Left lobe of liver (tissue), 2 donors: Measurements from ENCODE around the gene ZNFX1. TPM values are rescaled to one million over a fixed set of nuclear protein-coding genes. Genes with fewer than 3 reads are reported as not detected.

Experiments
- ATAC-seq: fragments of 200-7000 bp; cut with Tn5 transposase; one replicate; pipeline ENCODE4 v1.9.1; 2020; ENCODE audit warnings: mild to moderate bottlenecking, moderate library complexity
- DNase-seq: peaks from one replicate; pipeline ENCODE4 v3.0.0-alpha.2; 2020; ENCODE audit warnings: low spot score
- total RNA-seq: library from RNA; stranded (reverse); gene quantifications from one replicate; pipeline ENCODE4 v1.2.1, GENCODE V29; 2021
- donor health status: DM: no; HTN: no; CAD: no; lungs with moderate emphysema.
- donor health status: DM: no; HTN: yes; CAD: no.

ZNFX1 gene
- total RNA-seq, 1 donor from 2014 or later, result 10.0 TPM

DNA sequence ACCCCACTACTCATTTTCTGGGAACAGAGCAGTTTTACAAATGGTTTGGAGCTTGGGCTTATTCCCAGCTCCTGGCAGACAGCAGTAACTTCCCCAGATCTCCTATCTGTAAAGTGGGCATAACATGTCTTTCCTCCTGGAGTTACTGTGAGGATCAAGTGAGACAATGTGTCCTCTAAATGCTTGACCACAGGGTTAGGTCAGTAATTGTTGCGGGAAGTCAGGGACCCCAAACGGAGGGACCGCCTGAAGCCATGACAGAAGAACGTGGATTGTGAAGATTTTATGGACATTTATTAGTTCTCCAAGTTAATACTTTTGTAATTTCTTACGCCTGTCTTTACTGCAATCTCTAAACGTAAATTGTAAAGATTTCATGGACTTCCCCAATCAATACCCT is 15.3 kb upstream of the ZNFX1 start:
- DNase-seq, result no peak
- ATAC-seq, result no peak

DNA sequence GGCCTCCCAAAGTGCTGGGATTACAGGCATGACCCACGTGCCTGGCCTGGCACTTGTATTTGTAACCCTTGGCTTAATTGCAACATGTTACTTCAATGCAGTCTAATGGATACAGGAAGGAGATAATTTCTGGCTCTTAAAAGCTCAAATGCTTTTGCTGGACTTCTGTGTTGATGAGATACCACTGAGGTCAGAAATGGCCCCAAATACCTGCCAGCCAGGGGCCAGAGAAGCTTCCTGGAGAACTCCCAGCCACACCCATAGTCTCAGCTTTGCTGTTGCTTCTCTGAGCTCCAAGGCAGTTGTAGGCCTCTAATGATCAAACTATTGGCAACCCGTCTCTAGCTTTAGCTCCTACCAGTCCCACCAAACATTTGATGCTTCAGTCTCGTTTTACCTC is 14.2 kb upstream of the ZNFX1 start:
- no peak for ATAC-seq
- no peak for DNase-seq

DNA sequence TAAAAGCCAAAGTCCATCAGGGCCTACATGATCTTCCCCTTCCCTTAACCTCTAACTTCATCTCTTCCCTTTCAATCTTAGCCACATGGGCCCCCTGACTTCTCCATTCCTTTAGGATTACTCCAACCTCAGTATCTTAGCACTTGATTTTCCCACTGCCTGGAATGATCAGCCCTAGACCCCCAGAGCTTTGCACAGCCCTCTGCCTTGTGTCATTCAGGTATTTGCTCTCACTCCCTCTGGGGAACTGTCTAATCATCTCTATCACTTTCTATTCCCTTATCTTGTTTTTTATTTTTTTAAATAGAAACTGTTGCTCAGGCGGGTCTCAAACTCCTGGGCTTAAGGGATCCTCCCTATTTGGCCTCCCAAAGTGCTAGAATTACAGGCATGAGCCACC is 13.3 kb upstream of the ZNFX1 start:
- ATAC-seq (no peak), DNase-seq (no peak)

DNA sequence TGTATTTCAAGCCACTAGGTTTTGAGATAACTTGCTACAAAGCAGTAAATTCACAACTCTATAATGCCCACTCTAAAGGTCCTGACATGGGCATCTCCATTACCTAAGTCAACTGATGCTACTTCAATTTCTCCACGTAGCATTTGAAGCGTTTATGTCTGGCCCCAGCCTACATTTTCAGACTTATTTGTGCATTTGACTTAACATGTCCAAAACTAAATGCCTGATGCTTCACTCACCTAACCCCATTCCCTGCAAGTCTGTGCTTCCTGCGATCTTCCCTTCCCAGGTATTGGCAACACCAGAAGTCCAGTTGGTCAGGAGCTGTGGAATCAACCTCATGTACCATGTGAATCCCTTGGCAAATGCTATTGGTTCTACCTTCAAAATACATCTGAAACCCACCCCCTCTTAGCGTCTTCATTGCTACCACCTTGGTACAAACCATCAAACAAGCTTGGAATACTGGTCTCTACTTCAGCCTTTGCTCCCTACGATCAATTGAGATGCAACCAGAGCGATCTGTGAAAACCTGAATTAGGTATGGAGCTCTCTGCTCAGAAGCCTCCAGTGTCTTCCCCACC is 12.8 kb upstream of the ZNFX1 start:
- DNase-seq (no peak), ATAC-seq (no peak)

DNA sequence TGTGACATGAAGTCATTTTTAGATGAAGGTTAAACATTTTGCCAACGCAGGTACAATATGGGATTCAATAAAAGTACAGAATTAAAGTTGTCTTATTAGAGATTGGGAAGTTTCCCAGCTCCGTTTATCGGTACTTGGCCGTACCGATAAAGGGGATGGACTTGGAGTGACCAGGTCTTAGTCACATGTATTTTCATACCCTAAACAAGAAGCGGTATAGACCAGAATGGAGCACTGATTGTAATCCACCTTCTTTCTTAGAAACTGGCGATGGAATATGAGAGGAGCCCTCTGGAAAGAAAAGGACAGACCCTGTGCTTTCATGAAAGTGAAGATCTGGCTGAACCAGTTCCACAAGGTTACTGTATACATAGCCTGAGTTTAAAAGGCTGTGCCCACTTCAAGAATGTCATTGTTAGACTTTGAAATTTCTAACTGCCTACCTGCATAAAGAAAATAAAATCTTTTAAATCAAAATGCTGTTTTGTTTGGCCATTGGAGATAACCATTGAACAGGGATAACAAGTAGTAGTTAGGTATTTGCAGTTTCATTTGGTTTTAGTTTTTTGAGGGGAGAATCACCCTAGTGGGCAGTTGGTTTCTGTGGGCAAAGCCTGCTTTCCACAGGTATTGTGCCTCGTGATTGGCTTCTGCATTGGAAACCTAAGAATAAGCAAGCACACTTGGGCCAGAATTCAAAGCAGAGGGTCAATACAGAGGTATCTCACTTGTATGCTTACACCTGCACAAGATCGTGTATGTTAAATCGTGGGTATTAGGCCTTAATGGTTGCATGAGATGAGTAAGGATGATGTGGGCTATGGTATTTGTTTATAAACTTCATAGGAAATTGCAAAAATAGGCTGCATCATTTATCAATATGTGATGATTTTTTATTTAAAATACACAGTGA is 11.2 kb upstream of the ZNFX1 start:
- ATAC-seq (no peak), DNase-seq (no peak)

DNA sequence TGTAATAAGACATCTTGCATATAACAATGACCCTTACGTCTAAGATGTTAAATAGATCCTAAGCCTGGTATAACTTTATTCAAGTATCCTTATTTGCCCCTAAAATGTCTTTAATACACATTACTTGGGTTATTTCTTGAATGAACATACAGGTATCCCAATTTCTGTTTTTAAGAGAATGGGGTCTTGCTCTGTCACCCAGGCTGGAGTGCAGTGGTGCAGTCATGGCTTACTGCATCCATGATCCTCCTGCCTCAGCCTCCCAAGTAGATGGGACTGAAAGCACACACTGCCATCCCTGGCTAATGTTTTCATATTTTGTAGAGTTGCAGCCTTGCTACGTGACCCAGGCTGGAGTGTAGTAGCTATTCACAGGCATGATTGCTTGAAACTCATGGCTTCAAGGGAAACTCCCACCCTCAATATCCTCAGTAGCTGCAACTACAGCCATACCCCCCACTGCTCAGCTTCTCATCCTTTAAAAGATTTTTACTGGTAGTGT is 10.4 kb upstream of the ZNFX1 start:
- ATAC-seq, result no peak
- DNase-seq, result no peak

DNA sequence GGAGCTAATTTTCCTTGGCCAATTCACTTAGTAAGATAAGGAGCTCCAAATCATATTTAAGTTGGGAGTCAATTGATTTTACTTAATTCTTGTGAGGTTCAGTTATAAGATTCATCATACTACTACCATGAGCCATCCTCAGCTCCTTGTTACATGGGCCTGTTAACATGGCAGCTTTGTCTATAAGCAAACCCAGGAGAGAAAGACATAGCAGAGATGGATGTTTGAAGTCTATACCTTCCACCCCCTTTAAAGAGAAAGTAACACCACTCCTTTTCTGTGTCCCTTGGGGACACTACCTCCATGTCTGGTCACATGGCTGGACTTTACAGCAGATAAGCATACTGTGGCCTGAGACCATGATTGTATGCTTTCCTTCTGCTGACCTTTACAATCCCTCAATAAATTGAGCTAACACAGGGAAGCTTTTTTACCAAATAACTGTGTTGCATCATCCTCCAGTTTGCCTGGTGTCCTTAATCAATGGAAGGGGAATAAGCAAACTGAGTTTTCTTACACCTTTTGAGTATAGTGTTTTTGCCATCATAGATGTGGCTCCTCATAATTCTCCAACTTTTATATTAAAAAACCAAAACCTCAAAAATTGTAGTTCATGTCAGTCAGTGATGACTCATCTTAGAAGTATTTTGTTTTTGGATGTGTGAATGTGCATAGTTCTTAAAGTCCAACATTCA is 9.8 kb upstream of the ZNFX1 start:
- DNase-seq (no peak), ATAC-seq (no peak)

DNA sequence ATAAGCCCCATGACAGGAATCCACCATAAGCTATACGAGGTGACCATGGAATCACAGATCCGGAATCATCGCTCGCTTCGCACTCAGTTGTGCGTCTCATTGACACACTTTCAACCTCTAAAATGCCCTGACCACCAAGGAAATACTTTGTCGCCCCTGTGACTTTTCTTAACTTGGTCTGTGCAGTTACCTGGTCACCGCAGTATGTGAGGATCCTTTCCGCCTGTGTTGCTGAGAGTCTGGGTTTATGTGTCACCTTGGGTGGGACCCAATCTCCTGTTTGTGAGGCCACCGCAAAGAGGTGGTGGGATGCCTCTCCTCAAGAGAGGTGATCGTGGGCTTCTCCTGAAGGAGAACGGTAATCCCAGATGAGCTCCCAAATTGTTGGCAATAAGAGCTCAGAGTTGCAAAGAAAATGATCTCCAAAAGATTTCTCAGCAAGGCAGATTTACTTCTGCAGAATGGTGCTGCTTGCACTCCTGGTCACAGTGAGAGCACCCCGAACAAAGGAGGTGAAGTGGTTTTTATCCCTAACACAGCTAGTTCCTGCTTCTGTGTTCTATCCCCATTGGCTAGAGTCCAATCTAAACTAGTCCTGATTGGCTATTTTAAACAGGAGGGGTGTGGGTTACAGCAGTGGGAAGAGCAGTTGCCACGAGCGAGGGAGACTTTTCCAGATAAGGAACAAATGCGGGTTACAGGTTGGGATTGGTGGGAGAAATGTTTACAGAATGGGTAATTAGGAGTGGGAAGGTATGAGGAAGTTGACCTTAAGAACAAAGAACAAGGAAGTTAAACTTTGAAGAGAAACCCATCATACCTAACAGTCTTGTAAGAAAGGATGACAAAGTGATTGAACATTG is 9.1 kb upstream of the ZNFX1 start:
- no peak for DNase-seq
- no peak for ATAC-seq

DNA sequence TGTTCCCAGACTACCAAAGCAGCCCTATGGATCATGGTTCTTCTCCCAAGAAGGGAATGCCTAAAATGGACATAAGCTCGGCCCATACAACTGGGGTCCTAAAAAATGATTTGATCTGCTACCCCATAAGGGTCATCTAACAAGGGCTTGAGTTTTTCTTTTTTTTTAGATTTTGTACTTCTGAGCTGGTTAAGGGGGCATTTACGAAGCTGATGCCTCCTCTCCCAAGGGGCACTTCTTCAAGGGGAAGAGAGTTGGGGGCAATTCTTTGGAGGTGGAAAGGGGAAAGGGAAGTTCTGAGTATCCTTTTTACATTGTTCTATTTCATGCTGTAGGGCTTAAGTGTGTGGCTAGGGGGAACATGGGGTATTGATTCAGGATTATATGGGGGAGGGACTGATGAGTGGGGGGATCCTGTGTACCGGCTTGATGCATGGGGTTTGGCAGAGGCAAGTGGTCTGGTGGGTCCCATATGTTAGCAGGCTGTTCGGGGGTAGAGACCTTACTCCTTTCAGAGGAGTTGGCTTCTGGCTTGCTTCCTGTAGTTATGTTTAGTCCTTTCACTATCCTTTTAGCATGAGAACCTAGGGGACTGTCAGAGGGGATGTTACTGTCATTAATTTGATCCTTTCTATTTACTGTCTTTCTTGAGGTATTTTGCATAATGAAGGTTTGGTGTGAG is 8.1 kb upstream of the ZNFX1 start:
- no peak for ATAC-seq
- DNase-seq, result no peak

DNA sequence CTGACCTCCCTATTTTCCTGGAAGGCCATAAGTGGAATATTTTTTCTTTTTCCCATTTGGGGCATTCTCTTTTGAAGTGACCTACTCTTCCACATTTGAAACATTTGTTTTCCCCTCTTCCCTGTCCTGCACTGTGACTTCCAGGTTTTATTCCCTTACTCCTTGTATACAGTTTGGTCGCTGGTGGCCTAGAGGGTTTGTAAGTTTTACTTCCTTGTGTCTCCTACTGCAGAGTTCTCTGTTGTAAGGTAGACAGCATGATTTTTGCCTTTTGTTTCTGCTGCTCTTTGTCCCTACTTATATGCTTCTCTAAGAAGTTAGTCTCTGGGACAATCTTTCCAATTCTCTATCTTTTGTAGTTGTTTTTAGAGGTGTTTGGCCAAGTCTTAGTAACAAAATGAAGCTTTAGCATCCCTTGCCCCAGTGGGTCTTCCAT is 7.4 kb upstream of the ZNFX1 start:
- no peak for ATAC-seq
- DNase-seq, result no peak

DNA sequence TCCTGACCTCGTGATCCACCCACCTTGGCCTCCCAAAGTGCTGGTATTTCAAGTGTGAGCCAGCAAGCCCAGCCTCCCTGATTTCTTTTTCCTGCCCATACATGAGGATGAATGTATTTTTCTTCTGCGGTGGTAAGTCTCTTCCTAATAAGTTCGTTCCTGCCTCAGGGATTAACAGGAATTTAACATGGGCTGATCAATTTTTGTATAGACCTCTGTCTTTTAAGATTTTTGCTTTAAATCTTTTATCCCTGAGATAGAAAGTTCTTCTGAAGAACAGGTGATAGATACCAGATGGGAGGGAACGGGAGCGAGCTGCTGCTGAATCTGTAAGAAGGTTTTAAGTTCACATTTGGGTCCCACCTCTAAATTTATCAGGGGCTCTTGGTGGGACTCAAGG is 7.0 kb upstream of the ZNFX1 start:
- DNase-seq (no peak), ATAC-seq (no peak)

DNA sequence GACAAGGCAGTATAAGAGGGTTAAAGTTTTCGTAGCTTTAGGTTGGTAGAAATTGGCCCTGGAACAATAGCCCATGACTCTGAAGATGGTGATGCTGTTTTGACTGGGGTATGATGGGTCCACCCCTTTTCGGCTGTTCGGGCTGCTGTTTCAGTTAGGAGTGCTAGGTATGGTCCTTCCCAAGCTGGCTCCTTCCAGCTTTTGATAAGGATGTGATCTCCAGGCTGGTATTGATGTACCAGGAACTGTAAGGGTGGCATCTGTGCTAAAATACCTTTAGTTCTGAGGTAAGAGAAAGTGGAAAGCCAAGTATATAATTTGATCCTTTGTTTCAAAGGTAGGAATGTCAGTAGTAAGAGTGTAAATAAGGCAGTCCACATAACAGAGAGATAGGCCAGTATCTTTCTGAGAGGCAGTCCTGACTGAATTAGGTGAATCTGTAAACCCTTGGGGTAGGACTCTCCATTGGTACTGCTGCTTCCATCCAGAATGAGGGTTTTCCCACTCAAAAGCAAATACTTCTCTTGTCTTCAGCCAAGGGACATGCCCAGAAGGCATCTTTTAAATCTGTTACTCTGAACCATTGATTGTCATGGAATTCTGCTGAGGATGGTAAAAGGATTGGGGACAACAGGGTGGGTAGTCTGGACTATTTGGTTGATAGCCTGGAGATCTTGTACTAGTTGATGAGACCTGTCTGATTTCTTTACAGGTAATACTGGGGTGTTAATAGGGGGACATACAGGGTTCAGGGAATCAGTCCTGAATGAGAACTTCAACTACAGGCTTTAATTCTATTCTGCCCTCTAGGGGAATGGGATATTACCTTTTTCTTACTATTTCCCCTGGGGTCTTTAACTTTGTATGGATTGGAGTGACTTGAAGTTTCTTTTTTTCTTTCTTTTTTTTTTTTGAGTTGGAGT is 6.1 kb upstream of the ZNFX1 start:
- no peak for DNase-seq
- no peak for ATAC-seq

DNA sequence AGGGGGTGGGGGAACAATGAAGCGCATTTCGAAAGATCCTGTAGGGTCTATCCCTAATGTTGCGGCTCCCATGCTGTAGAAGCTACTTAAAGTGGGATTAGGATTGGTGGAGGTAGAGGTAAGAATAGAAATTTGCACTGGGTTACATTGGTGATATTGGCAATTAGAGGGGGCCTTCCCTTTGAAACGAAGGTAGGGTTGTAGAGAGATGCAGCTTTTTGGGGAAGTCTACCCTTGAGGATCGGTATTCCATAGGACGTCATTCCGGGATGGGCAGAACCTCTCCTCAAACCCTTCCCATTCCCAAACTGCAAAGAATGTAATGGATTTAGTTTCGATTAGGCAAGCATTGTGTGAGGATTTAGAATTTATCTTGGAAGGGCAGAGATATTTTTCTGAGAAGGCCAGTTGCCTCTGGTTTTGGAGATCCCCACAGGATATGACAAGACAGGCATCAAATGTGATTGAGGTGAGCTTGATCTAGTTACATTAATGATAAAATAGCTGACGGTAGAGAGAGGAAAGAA is 5.4 kb upstream of the ZNFX1 start:
- ATAC-seq (no peak), DNase-seq (no peak)

DNA sequence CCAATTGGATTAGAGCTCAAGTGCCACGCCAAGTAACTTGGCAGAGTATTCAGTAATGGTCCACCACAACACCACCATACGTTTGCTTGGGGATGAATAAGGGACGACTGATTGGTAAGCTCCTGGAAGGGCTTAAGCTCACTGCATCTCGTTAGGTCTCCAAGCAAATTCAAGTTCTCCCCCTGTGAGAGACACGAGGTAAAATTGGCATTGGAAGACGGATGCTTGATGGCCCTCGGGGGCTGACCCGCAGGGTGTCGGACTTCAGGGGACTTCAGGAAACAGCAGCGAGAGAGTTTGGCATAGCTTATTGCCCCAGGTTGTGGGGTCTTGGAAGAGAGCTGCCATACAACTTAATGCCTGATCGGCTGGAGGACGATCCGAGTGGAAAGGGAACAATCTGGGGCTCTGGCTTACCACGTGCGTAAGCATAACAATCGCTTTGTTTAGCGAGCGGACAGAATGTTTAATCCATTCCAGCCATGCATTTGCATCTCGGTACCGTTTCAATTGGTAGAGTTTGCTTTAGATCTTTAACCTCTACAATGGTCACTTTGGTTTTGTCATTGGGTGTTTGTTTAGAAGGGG is 4.8 kb upstream of the ZNFX1 start:
- DNase-seq (no peak), ATAC-seq (no peak)

DNA sequence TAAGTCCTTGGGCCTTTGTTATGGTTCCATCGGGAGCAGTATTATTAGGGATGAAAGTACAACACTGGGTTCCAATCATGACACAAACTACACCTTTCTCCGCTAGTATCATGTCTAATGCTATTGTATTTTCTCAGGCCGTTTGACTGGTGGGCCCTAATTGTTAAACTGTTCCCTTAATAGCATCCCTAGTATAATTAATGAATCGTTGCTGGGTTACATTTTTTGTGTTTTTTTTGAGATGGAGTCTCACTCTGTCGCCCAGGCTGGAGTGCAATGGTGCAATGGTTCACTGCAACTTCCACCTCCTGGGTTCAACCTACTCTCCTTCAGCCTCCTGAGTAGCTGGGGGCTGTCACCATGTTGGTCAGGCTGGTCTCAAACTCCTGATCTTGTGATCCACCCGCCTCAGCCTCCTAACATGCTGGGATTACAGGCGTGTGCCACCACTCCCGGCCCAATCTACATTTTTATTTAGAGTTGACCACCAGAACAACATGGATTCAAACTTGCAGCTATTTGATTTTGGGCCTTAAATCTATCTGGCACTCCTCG is 4.1 kb upstream of the ZNFX1 start:
- ATAC-seq, result no peak
- no peak for DNase-seq

DNA sequence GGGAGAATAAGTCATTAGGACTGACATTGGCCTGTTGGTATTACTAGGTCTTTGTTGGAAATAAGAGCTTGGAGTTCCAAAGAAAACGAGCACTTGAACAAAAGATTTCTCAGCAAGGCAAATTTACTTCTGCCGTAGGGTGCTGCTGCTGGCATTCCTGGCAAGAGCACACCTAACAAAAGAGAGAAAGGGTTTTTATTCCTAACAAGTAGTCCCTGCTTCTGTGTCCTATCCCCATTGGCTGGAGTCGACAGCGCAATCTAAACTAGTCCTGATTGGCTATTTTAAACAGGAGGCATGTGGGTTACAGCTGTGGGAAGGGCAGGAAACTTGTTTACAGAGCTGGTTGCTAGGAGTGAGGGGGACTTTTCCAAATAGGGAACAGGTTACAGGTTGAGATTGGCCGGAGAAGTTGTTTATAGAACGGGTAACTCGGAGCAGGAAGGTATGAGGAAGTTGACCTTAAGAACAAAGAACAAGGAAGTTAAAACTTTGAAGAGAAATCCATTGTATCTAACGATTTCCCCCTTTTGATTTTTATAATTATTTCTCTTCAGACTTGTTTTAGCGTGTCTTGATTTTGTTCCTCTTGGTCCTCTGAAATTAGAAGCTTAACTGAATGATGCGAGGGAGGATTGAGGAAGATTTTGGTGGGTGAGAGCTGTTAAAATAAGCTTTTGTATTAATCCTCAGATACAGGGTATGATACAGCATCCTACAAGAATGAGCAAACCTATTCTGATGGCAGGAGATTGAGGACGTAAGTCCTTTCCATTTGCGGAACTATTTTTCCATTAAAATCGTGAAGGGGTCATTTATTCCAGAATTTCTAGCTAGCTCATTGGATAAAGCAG is 3.4 kb upstream of the ZNFX1 start:
- DNase-seq (no peak), ATAC-seq (no peak)

DNA sequence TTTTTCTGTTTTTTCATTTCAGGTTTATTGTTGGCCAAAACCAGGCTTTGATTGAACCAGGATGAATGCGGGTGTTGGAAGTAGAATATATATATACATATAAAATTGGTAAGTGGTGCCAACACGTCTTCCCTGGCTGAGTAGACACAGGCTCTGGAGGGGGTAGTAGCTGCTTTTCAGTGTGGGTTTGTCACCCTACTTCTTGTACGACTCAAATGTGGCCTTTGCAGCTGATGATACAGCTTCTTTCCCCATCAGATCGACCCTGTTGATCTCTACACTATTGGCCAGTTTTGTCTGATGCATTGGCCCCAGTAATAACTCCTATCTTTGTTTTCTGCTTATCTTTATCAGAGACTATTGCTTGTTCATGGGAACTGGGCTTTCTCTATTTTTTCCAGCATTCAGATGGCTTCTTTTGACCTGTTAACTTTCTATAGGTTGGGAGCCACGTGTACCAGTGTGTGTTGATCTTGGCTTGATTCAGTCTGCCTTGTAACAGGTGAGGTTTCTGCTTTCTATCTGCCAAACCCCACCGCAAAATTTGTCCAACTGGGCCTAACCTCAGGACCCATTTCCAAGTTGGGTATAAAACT is 2.7 kb upstream of the ZNFX1 start:
- no peak for DNase-seq
- no peak for ATAC-seq
